Right kidney (tissue), 1 donor: Measurements from ENCODE around the gene ADAM33.

Experiments used
- DNase-seq: peaks from one replicate; pipeline ENCODE4 v3.0.0-alpha.2; 2016

The ADAM33 gene

GRCh38 chr20:3645309-3646066, 36.3 kb downstream of the ADAM33 start:
- DNase-seq: no peak

- no peak for DNase-seq
These were observed 41.6 kb downstream of the ADAM33 start for GRCh38 chr20:3640259-3640658.

- DNase-seq: no peak
These were observed 46.5 kb downstream of the ADAM33 start for GRCh38 chr20:3635346-3635745.

- no peak for DNase-seq
These were observed 47.8 kb downstream of the ADAM33 start for GRCh38 chr20:3633913-3634478.

GRCh38 chr20:3632311-3633004, 49.4 kb downstream of the ADAM33 start:
- DNase-seq: no peak

GRCh38 chr20:3631534-3631933, 50.3 kb downstream of the ADAM33 start:
- DNase-seq: no peak

GRCh38 chr20:3630429-3630828, 51.4 kb downstream of the ADAM33 start:
- no peak for DNase-seq

- DNase-seq: no peak
These were observed 51.9 kb downstream of the ADAM33 start for GRCh38 chr20:3629893-3630292.

GRCh38 chr20:3628502-3629314, 53.1 kb downstream of the ADAM33 start:
- no peak for DNase-seq

- DNase-seq: no peak
These were observed 54.3 kb downstream of the ADAM33 start for GRCh38 chr20:3627476-3627875.

GRCh38 chr20:3622406-3622805, 59.4 kb downstream of the ADAM33 start:
- no peak for DNase-seq

GRCh38 chr20:3621111-3621510, 60.7 kb downstream of the ADAM33 start:
- DNase-seq: no peak
